ENCODE measurements around the gene TMEM218. TPM values are rescaled to one million over a fixed set of nuclear protein-coding genes. Genes with fewer than 3 reads are reported as not detected.
A peak's percentile ranks its signal among the peaks of the same experiment; 100 is the strongest.

The TMEM218 gene
- total and polyA plus RNA-seq, 8 donors: 5.6 to 27.1 (median 10.0) TPM

GRCh38 chr11:125068368-125068767, 43.1 kb downstream of the TMEM218 start:
- intact Hi-C loops (cut with DNase I): no loop called here
- H3K27ac ChIP-seq: no peak overlapping the region
- no peak for TF ChIP-seq CTCF (IDR thresholded peaks at IDR 0.05)
- H3K9me3 ChIP-seq: no peaks in the 10 kb centered on the region
- no peak for DNase-seq
- no peak for ATAC-seq
- peaks cover 5 to 11% (median 11%) of the 10 kb centered on the region in 3 donors for H3K4me1 ChIP-seq
- WGBS, 2 donors: 95 to 98% methylated on average over 4 of the region's 4 CpGs
- no peaks in the 10 kb centered on the region for H3K36me3 ChIP-seq
- peaks cover 0 to 5% (median 0%) of the 10 kb centered on the region in 4 donors for H3K27me3 ChIP-seq
- H3K4me3 ChIP-seq: no peak overlapping the region
- no peak for FAIRE-seq

- FAIRE-seq (no peak), ATAC-seq (no peak), DNase-seq (no peak)
- peak overlapping the region in 1 of 4 donors; percentile 49 for H3K4me3 ChIP-seq
- intact Hi-C loops (cut with DNase I): no loop called here
- no peak overlapping the region for H3K27ac ChIP-seq
- H3K36me3 ChIP-seq: no peaks in the 10 kb centered on the region
- H3K4me1 ChIP-seq: peaks cover 5 to 8% (median 6%) of the 10 kb centered on the region in 3 donors
- 73 to 79% methylated on average over 7 of the region's 7 CpGs for WGBS, 2 donors
- peaks cover 0 to 5% (median 0%) of the 10 kb centered on the region in 4 donors for H3K27me3 ChIP-seq
- H3K9me3 ChIP-seq: no peaks in the 10 kb centered on the region
- TF ChIP-seq CTCF (IDR thresholded peaks at IDR 0.05): no peak
Measured at GRCh38 chr11:125064070-125064469, 47.4 kb downstream of the TMEM218 start.

GRCh38 chr11:125063429-125064043, 47.9 kb downstream of the TMEM218 start:
- Histone ChIP-seq H3K4me1 (peaks cover 5 to 6% (median 5%) of the 10 kb centered on the region in 3 donors), H3K27ac (peak overlapping the region in 3 of 4 donors; percentile 3 to 63 (median 33)), H3K27me3 (peaks cover 0 to 5% (median 0%) of the 10 kb centered on the region in 4 donors), H3K9me3 (no peaks in the 10 kb centered on the region), H3K4me3 (peak overlapping the region; percentile 45 to 55 (median 50)), H3K36me3 (no peaks in the 10 kb centered on the region)
- TF ChIP-seq CTCF (IDR thresholded peaks at IDR 0.05): no peak
- FAIRE-seq (no peak), ATAC-seq (peak; percentile 3 to 22 (median 11)), DNase-seq (peak in 2 of 6 donors; percentile 11 to 63)
- intact Hi-C loops (cut with DNase I): no loop called here
- 6 to 7% methylated on average over 34 to 38 of the region's 38 CpGs for WGBS, 2 donors

GRCh38 chr11:125062931-125063428, 48.4 kb downstream of the TMEM218 start, which contains the start of gene SLC37A2:
TSS of gene SLC37A2 (plus strand) at chr11:125063305. CDS start at chr11:125063368, 63 bp downstream.
- Histone ChIP-seq H3K4me3 (peak within 1 kb of the TSS; percentile 45 to 55 (median 50)), H3K36me3 (no peaks in the 10 kb centered on the region), H3K9me3 (no peaks in the 10 kb centered on the region), H3K27ac (peak within 1 kb of the TSS in 3 of 4 donors; percentile 3 to 63 (median 33)), H3K27me3 (peaks cover 0 to 5% (median 0%) of the 10 kb centered on the region in 4 donors), H3K4me1 (peaks cover 5 to 6% (median 5%) of the 10 kb centered on the region in 3 donors)
- FAIRE-seq (no peak), ATAC-seq (peak; percentile 89 to 97 (median 96)), DNase-seq (peak; percentile 60 to 87 (median 68))
- intact Hi-C loops (cut with DNase I): no loop called here
- WGBS, 2 donors: 0 to 1% methylated on average over 45 to 46 of the region's 46 CpGs
- peak in 1 of 4 donors; percentile 11 for TF ChIP-seq CTCF (IDR thresholded peaks at IDR 0.05)

Data from pancreas (tissue), 10 donors.